HG03159 (cell line): ENCODE data around the gene FOSL2.

Experiments
- ATAC-seq: cut with Tn5 transposase; IDR thresholded peaks from one replicate; pipeline ENCODE4 v1.9.1; 2021; ENCODE audit warnings: mild to moderate bottlenecking, moderate library complexity; ENCODE audit not compliant: unreplicated experiment

The FOSL2 gene

GRCh38 chr2:28356095-28356911, 36.4 kb upstream of the FOSL2 start:
- no peak for ATAC-seq

- ATAC-seq = no peak
Observed at GRCh38 chr2:28357055-28357454, 35.6 kb upstream of the FOSL2 start.

GRCh38 chr2:28357948-28358667, 34.5 kb upstream of the FOSL2 start:
- no peak for ATAC-seq

- ATAC-seq = peak; percentile 6
Observed at GRCh38 chr2:28358668-28359201, 33.9 kb upstream of the FOSL2 start.

- peak; percentile 67 for ATAC-seq
Observed at GRCh38 chr2:28359222-28360057, 33.2 kb upstream of the FOSL2 start.

- no peak for ATAC-seq
Observed at GRCh38 chr2:28360058-28360717, 32.5 kb upstream of the FOSL2 start.

- ATAC-seq = no peak
Observed at GRCh38 chr2:28360718-28361293, 31.9 kb upstream of the FOSL2 start.

- ATAC-seq = no peak
Observed at GRCh38 chr2:28361991-28362710, 30.5 kb upstream of the FOSL2 start.

GRCh38 chr2:28362991-28363521, 29.6 kb upstream of the FOSL2 start:
- ATAC-seq = no peak

GRCh38 chr2:28363686-28364280, 28.9 kb upstream of the FOSL2 start:
- ATAC-seq = no peak

- no peak for ATAC-seq
Observed at GRCh38 chr2:28364610-28365009, 28.0 kb upstream of the FOSL2 start.

- ATAC-seq = no peak
Observed at GRCh38 chr2:28365158-28365557, 27.5 kb upstream of the FOSL2 start.

GRCh38 chr2:28366149-28366495, 26.5 kb upstream of the FOSL2 start:
- no peak for ATAC-seq

- ATAC-seq = peak; percentile 54
Observed at GRCh38 chr2:28366496-28367282, 26.0 kb upstream of the FOSL2 start.

- ATAC-seq = no peak
Observed at GRCh38 chr2:28367667-28368356, 24.8 kb upstream of the FOSL2 start.

- no peak for ATAC-seq
Observed at GRCh38 chr2:28368357-28368798, 24.3 kb upstream of the FOSL2 start.

GRCh38 chr2:28369358-28369757, 23.3 kb upstream of the FOSL2 start:
- ATAC-seq = no peak

GRCh38 chr2:28370354-28370753, 22.3 kb upstream of the FOSL2 start:
- ATAC-seq = no peak
